Measurements from ENCODE around the gene TRMU.

Gene TRMU

GRCh38 chr22:46373159-46373558, 37.6 kb downstream of the TRMU start:
- H3K27ac ChIP-seq (ENCODE audit: low read depth, low read length), result no peak overlapping the region
- no peak overlapping the region for H3K4me3 ChIP-seq (ENCODE audit: low read depth, low read length)
- H3K36me3 ChIP-seq (ENCODE audit: control insufficient read depth, insufficient read depth, low read length), result peaks cover 4% of the 10 kb centered on the region
- H3K4me1 ChIP-seq (ENCODE audit: control insufficient read depth, insufficient read depth, low read length), result peaks cover 17% of the 10 kb centered on the region
- peaks cover 6% of the 10 kb centered on the region; the same call in 1 of the 2 replicates for H3K9me3 ChIP-seq (ENCODE audit: control insufficient read depth, insufficient read depth, low read depth, low read length)
- no peaks in the 10 kb centered on the region for H3K27me3 ChIP-seq (ENCODE audit: control insufficient read depth, insufficient read depth, low read length)
- no peak overlapping the region for H3K9ac ChIP-seq (ENCODE audit: low read length)

GRCh38 chr22:46373921-46374662, 38.6 kb downstream of the TRMU start:
- no peak overlapping the region for H3K27ac ChIP-seq (ENCODE audit: low read depth, low read length)
- peaks cover 26% of the 10 kb centered on the region for H3K4me1 ChIP-seq (ENCODE audit: control insufficient read depth, insufficient read depth, low read length)
- no peak overlapping the region for H3K9ac ChIP-seq (ENCODE audit: low read length)
- H3K4me3 ChIP-seq (ENCODE audit: low read depth, low read length), result no peak overlapping the region
- peaks cover 4% of the 10 kb centered on the region for H3K36me3 ChIP-seq (ENCODE audit: control insufficient read depth, insufficient read depth, low read length)
- peaks cover 6% of the 10 kb centered on the region; the same call in 1 of the 2 replicates for H3K9me3 ChIP-seq (ENCODE audit: control insufficient read depth, insufficient read depth, low read depth, low read length)
- H3K27me3 ChIP-seq (ENCODE audit: control insufficient read depth, insufficient read depth, low read length), result no peaks in the 10 kb centered on the region

- H3K4me1 ChIP-seq (ENCODE audit: control insufficient read depth, insufficient read depth, low read length), result peaks cover 34% of the 10 kb centered on the region
- H3K4me3 ChIP-seq (ENCODE audit: low read depth, low read length), result no peak overlapping the region
- H3K27ac ChIP-seq (ENCODE audit: low read depth, low read length), result no peak overlapping the region
Measured at GRCh38 chr22:46374663-46375474, 39.4 kb downstream of the TRMU start.

GRCh38 chr22:46376111-46376510, 40.6 kb downstream of the TRMU start:
- H3K9ac ChIP-seq (ENCODE audit: low read length), result no peak overlapping the region
- no peaks in the 10 kb centered on the region for H3K27me3 ChIP-seq (ENCODE audit: control insufficient read depth, insufficient read depth, low read length)
- no peak overlapping the region for H3K27ac ChIP-seq (ENCODE audit: low read depth, low read length)
- H3K9me3 ChIP-seq (ENCODE audit: control insufficient read depth, insufficient read depth, low read depth, low read length), result peaks cover 6% of the 10 kb centered on the region; the same call in 1 of the 2 replicates
- peaks cover 4% of the 10 kb centered on the region for H3K36me3 ChIP-seq (ENCODE audit: control insufficient read depth, insufficient read depth, low read length)
- H3K4me1 ChIP-seq (ENCODE audit: control insufficient read depth, insufficient read depth, low read length), result peaks cover 33% of the 10 kb centered on the region
- no peak overlapping the region for H3K4me3 ChIP-seq (ENCODE audit: low read depth, low read length)

More at GRCh38 chr22:46374663-46375474, 39.4 kb downstream of the TRMU start:
- Histone ChIP-seq H3K9me3 (ENCODE audit: control insufficient read depth, insufficient read depth, low read depth, low read length) (peaks cover 6% of the 10 kb centered on the region; the same call in 1 of the 2 replicates), H3K27me3 (ENCODE audit: control insufficient read depth, insufficient read depth, low read length) (no peaks in the 10 kb centered on the region), H3K36me3 (ENCODE audit: control insufficient read depth, insufficient read depth, low read length) (peaks cover 4% of the 10 kb centered on the region), H3K9ac (ENCODE audit: low read length) (no peak overlapping the region)

GRCh38 chr22:46376908-46377524, 41.5 kb downstream of the TRMU start:
- Histone ChIP-seq H3K27me3 (ENCODE audit: control insufficient read depth, insufficient read depth, low read length) (no peaks in the 10 kb centered on the region), H3K4me1 (ENCODE audit: control insufficient read depth, insufficient read depth, low read length) (peaks cover 36% of the 10 kb centered on the region), H3K9ac (ENCODE audit: low read length) (no peak overlapping the region), H3K4me3 (ENCODE audit: low read depth, low read length) (no peak overlapping the region), H3K27ac (ENCODE audit: low read depth, low read length) (no peak overlapping the region; the same call in 1 of the 2 replicates), H3K36me3 (ENCODE audit: control insufficient read depth, insufficient read depth, low read length) (peaks cover 4% of the 10 kb centered on the region), H3K9me3 (ENCODE audit: control insufficient read depth, insufficient read depth, low read depth, low read length) (peaks cover 6% of the 10 kb centered on the region; the same call in 1 of the 2 replicates)

GRCh38 chr22:46377525-46378425, 42.3 kb downstream of the TRMU start:
- Histone ChIP-seq H3K9ac (ENCODE audit: low read length) (peak overlapping the region; percentile 67), H3K27me3 (ENCODE audit: control insufficient read depth, insufficient read depth, low read length) (no peaks in the 10 kb centered on the region), H3K36me3 (ENCODE audit: control insufficient read depth, insufficient read depth, low read length) (peaks cover 8% of the 10 kb centered on the region), H3K4me3 (ENCODE audit: low read depth, low read length) (peak overlapping the region; percentile 36; the same call in 1 of the 2 replicates), H3K9me3 (ENCODE audit: control insufficient read depth, insufficient read depth, low read depth, low read length) (peaks cover 8% of the 10 kb centered on the region; the same call in 1 of the 2 replicates), H3K4me1 (ENCODE audit: control insufficient read depth, insufficient read depth, low read length) (peaks cover 36% of the 10 kb centered on the region), H3K27ac (ENCODE audit: low read depth, low read length) (peak overlapping the region; percentile 83)

GRCh38 chr22:46378426-46379065, 43.0 kb downstream of the TRMU start:
- no peaks in the 10 kb centered on the region for H3K27me3 ChIP-seq (ENCODE audit: control insufficient read depth, insufficient read depth, low read length)
- peaks cover 36% of the 10 kb centered on the region for H3K4me1 ChIP-seq (ENCODE audit: control insufficient read depth, insufficient read depth, low read length)
- H3K9me3 ChIP-seq (ENCODE audit: control insufficient read depth, insufficient read depth, low read depth, low read length), result peaks cover 8% of the 10 kb centered on the region; the same call in 1 of the 2 replicates
- peak overlapping the region; percentile 36; the same call in 1 of the 2 replicates for H3K4me3 ChIP-seq (ENCODE audit: low read depth, low read length)
- H3K36me3 ChIP-seq (ENCODE audit: control insufficient read depth, insufficient read depth, low read length), result peaks cover 10% of the 10 kb centered on the region
- H3K9ac ChIP-seq (ENCODE audit: low read length), result peak overlapping the region; percentile 67
- H3K27ac ChIP-seq (ENCODE audit: low read depth, low read length), result peak overlapping the region; percentile 83; the same call in 1 of the 2 replicates

GRCh38 chr22:46379066-46379930, 43.8 kb downstream of the TRMU start:
- Histone ChIP-seq H3K9me3 (ENCODE audit: control insufficient read depth, insufficient read depth, low read depth, low read length) (peaks cover 8% of the 10 kb centered on the region; the same call in 1 of the 2 replicates), H3K27me3 (ENCODE audit: control insufficient read depth, insufficient read depth, low read length) (no peaks in the 10 kb centered on the region), H3K4me1 (ENCODE audit: control insufficient read depth, insufficient read depth, low read length) (peaks cover 36% of the 10 kb centered on the region), H3K36me3 (ENCODE audit: control insufficient read depth, insufficient read depth, low read length) (peaks cover 10% of the 10 kb centered on the region), H3K27ac (ENCODE audit: low read depth, low read length) (no peak overlapping the region), H3K4me3 (ENCODE audit: low read depth, low read length) (no peak overlapping the region), H3K9ac (ENCODE audit: low read length) (no peak overlapping the region)

GRCh38 chr22:46380069-46380468, 44.6 kb downstream of the TRMU start:
- H3K4me3 ChIP-seq (ENCODE audit: low read depth, low read length), result no peak overlapping the region
- no peak overlapping the region for H3K27ac ChIP-seq (ENCODE audit: low read depth, low read length)
- H3K4me1 ChIP-seq (ENCODE audit: control insufficient read depth, insufficient read depth, low read length), result peaks cover 36% of the 10 kb centered on the region
- H3K27me3 ChIP-seq (ENCODE audit: control insufficient read depth, insufficient read depth, low read length), result no peaks in the 10 kb centered on the region
- peaks cover 8% of the 10 kb centered on the region; the same call in 1 of the 2 replicates for H3K9me3 ChIP-seq (ENCODE audit: control insufficient read depth, insufficient read depth, low read depth, low read length)
- peaks cover 10% of the 10 kb centered on the region for H3K36me3 ChIP-seq (ENCODE audit: control insufficient read depth, insufficient read depth, low read length)
- no peak overlapping the region for H3K9ac ChIP-seq (ENCODE audit: low read length)

All from HUES6 (cell line).